Spleen (tissue), 11 donors: ENCODE results near the gene SMYD2. TPM values are rescaled to one million over a fixed set of nuclear protein-coding genes. Genes with fewer than 3 reads are reported as not detected.

Experiments
- DNase-seq: peaks from one replicate; pipeline ENCODE4 v3.0.0-alpha.2; 2020
- H3K27ac ChIP-seq, 8 donors: fragments of 200-600 bp; sonication (generic) in 7 of 8; 1 replicate in 4 of 8; 2 replicates in 4 of 8; pipeline versions ENCODE4 v1.5.0 to v1.8.0; 2016 to 2021; ENCODE audit warnings: inconsistent platforms in 4 of 8, mild to moderate bottlenecking in 4 of 8, moderate library complexity in 1 of 8
- H3K27me3 ChIP-seq, 7 donors: fragments of 200-600 bp; sonication (generic) in 6 of 7; replicated peaks in 1 of 7; 1 replicate in 4 of 7; 2 replicates in 3 of 7; pipeline versions ENCODE4 v1.5.0 to v1.8.0; 2016 to 2021; ENCODE audit warnings: inconsistent platforms in 3 of 7, mild to moderate bottlenecking in 1 of 7
- H3K36me3 ChIP-seq, 6 donors: fragments of 200-600 bp; sonication (generic) in 5 of 6; 1 replicate in 4 of 6; 2 replicates in 2 of 6; pipeline versions ENCODE4 v1.5.0 to v1.8.0; 2016 to 2021; ENCODE audit warnings: inconsistent platforms in 2 of 6
- H3K4me1 ChIP-seq, 6 donors: fragments of 200-600 bp; sonication (generic) in 5 of 6; 1 replicate in 3 of 6; 2 replicates in 3 of 6; pipeline versions ENCODE4 v1.5.0 to v1.8.0; 2016 to 2021; ENCODE audit warnings: inconsistent platforms in 3 of 6
- H3K4me3 ChIP-seq, 8 donors: fragments of 200-600 bp; sonication (generic) in 7 of 8; 1 replicate in 4 of 8; 2 replicates in 4 of 8; pipeline versions ENCODE4 v1.5.0 to v1.8.0; 2016 to 2021; ENCODE audit warnings: inconsistent platforms in 4 of 8, mild to moderate bottlenecking in 4 of 8, moderate library complexity in 2 of 8
- H3K9me3 ChIP-seq, 8 donors: fragments of 200-600 bp; sonication (generic) in 7 of 8; 1 replicate in 4 of 8; 2 replicates in 4 of 8; pipeline versions ENCODE4 v1.5.0 to v1.8.0; 2016 to 2021; ENCODE audit warnings: inconsistent platforms in 4 of 8
- POLR2A ChIP-seq, 3 donors: fragments of 450-650 bp; IDR thresholded peaks; one replicate each; pipeline ENCODE4 v1.5.1; 2017; ENCODE audit warnings: antibody characterized with exemption in 3 of 3, mild to moderate bottlenecking in 1 of 3
- POLR2AphosphoS5 ChIP-seq, 3 donors: sonication (generic); formaldehyde crosslinking; IDR thresholded peaks; one replicate each; pipeline ENCODE4 v1.5.1; 2017; ENCODE audit warnings: antibody characterized with exemption in 3 of 3
- WGBS, 5 donors: extraction: QIAGEN DNeasy Blood & Tissue Kit in 3 of 5; methylation state at CpG; one replicate each; pipeline versions ENCODE4 v1.1.5 to v1.1.7; 2013 to 2018; 5-methylcytosine and 5-hydroxymethylcytosine counted together
- intact Hi-C: fragments of 100-400 bp; cut with DNase I; formaldehyde crosslinking; loops from one replicate; pipeline ENCODE4 v1.15.0; 2023; ENCODE audit warnings: low total_unique reads
- polyA plus RNA-seq, 3 donors: library from polyadenylated mRNA; stranded (reverse); fragments of 200-250 nt; gene quantifications; one replicate each; pipeline ENCODE4 v1.2.1, GENCODE V29; 2013
- total RNA-seq, 7 donors: library from RNA; depleted of rRNA in 3 of 7; stranded (reverse); fragments of >200 nt in 3 of 7; fragmentation: NEBNext Ultra II Directional in 4 of 7; extraction: Animal tissue kit (Norgen Biotek cat#: 25700) in 4 of 7; gene quantifications; one replicate each; pipeline versions ENCODE4 v1.1.0 to v1.2.1, GENCODE V29; 2016 to 2021
- TF ChIP-seq, protein P1 (sequence below), 11 experiments: fragments of 200-600 bp in 7 of 11; fragments of 450-650 bp in 4 of 11; sonication (generic) in 4 of 11; IDR thresholded peaks in 8 of 11; conservative IDR thresholded peaks in 3 of 11; 1 replicate in 7 of 11; 2 replicates in 4 of 11; pipeline versions ENCODE4 v1.4.0 to v1.8.0; 2016 to 2021; ENCODE audit warnings: antibody characterized with exemption in 11 of 11, inconsistent platforms in 4 of 11, mild to moderate bottlenecking in 1 of 11
- donor health status: healthy with polysubstance abuse.
- donor health status: DM: no; HTN: no; CAD: no; lungs with moderate emphysema.
- donor health status: DM: no; HTN: no; CAD: no.
- donor health status: Bipolar disorder and iron deficiency.
- donor health status: healthy.
- donor health status: DM: no; HTN: no; CAD: no.
- donor health status: DM: yes; HTN: yes; CAD: no.

The SMYD2 gene
- total and polyA plus RNA-seq, 10 donors, result 23.5 to 39.7 (median 32.1) TPM

DNA sequence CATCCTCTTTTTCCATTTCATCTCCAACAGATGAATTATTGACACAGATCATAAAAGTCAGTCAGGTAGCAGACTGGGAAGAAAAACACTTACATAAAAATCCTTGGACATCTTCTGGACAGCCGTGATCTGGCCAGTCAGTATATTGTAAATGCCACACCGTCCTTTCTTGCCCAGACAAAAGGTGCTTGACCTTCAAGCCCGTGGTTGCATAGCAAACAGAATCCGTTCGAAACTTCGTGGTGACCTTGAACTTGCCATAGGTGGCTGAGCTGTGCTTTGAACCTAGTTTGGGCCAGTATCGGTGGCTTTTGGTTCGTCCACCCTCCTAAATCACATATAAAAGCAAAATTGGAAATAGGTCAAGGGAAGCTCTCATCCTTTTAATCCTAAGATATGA is 88.4 kb downstream of the SMYD2 start:
- TF ChIP-seq POLR2A (IDR thresholded peaks at IDR 0.05), result no peak
- TF ChIP-seq POLR2AphosphoS5 (IDR thresholded peaks at IDR 0.05), result no peak
- TF ChIP-seq, protein P1, sequence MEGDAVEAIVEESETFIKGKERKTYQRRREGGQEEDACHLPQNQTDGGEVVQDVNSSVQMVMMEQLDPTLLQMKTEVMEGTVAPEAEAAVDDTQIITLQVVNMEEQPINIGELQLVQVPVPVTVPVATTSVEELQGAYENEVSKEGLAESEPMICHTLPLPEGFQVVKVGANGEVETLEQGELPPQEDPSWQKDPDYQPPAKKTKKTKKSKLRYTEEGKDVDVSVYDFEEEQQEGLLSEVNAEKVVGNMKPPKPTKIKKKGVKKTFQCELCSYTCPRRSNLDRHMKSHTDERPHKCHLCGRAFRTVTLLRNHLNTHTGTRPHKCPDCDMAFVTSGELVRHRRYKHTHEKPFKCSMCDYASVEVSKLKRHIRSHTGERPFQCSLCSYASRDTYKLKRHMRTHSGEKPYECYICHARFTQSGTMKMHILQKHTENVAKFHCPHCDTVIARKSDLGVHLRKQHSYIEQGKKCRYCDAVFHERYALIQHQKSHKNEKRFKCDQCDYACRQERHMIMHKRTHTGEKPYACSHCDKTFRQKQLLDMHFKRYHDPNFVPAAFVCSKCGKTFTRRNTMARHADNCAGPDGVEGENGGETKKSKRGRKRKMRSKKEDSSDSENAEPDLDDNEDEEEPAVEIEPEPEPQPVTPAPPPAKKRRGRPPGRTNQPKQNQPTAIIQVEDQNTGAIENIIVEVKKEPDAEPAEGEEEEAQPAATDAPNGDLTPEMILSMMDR (IDR thresholded peaks at IDR 0.05 in 8 of 11, conservative IDR thresholded peaks at IDR 0.05 in 3 of 11), result no peak
- WGBS, 5 donors, result 74 to 85% (median 78%) methylated on average over 8 of the region's 8 CpGs
- Histone ChIP-seq H3K36me3 (peaks cover 0 to 43% (median 0%) of the 10 kb centered on the region in 6 donors), H3K27me3 (peaks cover 0 to 4% (median 0%) of the 10 kb centered on the region in 7 donors), H3K27ac (no peak overlapping the region), H3K9me3 (peaks cover 0 to 7% (median 0%) of the 10 kb centered on the region in 8 donors), H3K4me3 (no peak overlapping the region), H3K4me1 (no peaks in the 10 kb centered on the region)
- DNase-seq, result no peak
- intact Hi-C loops, result no loop called here

DNA sequence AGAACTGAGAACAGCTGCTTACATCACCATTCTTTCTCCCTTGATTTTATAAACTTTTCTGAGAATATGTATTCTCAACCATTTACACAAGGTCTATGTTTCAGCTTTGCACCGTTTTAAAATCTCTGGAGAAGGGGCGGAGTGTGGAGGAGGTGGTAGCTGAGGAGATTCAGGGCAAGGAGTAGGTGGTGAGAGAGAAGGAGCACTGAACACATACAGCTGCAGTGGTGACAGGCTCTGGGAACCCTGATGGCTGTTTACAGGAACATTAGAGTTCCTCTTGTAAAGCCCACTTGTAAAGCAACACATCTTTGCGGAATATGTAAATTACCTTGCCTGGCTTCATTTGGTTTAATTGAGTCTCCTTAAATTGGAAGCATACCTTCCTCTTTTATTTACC is 89.7 kb downstream of the SMYD2 start:
- 83 to 92% (median 89%) methylated on average over 3 of the region's 3 CpGs for WGBS, 5 donors
- H3K27ac ChIP-seq, result no peak overlapping the region
- H3K36me3 ChIP-seq, result peaks cover 0 to 42% (median 0%) of the 10 kb centered on the region in 6 donors
- peaks cover 0 to 7% (median 0%) of the 10 kb centered on the region in 8 donors for H3K9me3 ChIP-seq
- DNase-seq, result no peak
- H3K4me3 ChIP-seq, result no peak overlapping the region
- intact Hi-C loops, result no loop called here
- H3K4me1 ChIP-seq, result no peaks in the 10 kb centered on the region
- TF ChIP-seq POLR2A (IDR thresholded peaks at IDR 0.05) (no peak), POLR2AphosphoS5 (IDR thresholded peaks at IDR 0.05) (no peak)
- TF ChIP-seq, protein P1 (IDR thresholded peaks at IDR 0.05 in 8 of 11, conservative IDR thresholded peaks at IDR 0.05 in 3 of 11), result no peak
- H3K27me3 ChIP-seq, result peaks cover 0 to 4% (median 0%) of the 10 kb centered on the region in 7 donors

DNA sequence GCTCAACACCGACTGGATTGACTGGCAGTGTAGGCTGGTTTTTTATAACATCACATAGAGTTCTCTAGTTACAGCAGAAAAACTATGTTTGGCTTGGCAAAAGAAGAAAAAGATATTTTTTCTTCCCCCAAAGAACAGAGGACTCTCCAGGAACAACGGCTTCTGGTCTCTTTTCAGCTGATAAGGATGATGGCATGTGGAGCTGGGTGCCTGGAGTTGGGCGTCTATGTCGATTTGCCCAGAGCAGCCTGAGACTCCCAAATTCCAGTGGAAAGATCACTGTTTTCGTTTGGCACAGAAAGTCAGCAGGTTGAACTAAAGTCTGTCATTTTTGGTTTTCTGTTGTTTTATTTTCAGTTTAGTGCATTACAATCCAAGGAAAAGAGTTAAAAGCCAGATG is 91.1 kb downstream of the SMYD2 start:
- Histone ChIP-seq H3K36me3 (peaks cover 0 to 42% (median 0%) of the 10 kb centered on the region in 6 donors), H3K27me3 (no peaks in the 10 kb centered on the region), H3K4me3 (no peak overlapping the region), H3K9me3 (peaks cover 0 to 7% (median 0%) of the 10 kb centered on the region in 8 donors), H3K27ac (no peak overlapping the region), H3K4me1 (no peaks in the 10 kb centered on the region)
- no peak for TF ChIP-seq POLR2A (IDR thresholded peaks at IDR 0.05)
- intact Hi-C loops, result no loop called here
- no peak for DNase-seq
- WGBS, 5 donors, result 71 to 85% (median 73%) methylated on average over 5 of the region's 5 CpGs

DNA sequence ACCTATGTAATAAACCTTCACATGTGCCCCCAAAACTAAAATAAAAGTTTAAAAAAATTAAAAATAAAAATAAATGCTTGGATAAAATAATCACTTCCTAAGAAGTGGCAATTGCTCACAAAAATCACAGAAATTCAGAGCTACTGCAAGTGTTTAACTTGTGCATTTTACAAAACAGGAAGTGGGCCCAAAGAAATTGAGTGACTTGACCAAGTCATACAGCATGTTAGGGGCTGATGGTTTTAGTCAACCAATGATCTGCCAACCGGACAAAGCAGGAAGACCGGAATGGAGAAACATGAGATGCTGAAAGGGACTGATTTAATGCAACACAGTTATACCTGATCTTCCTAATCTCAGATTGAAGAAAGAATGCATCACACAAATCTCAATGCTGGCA is 96.5 kb downstream of the SMYD2 start:
- Histone ChIP-seq H3K27ac (no peak overlapping the region), H3K27me3 (no peaks in the 10 kb centered on the region), H3K4me3 (no peak overlapping the region), H3K4me1 (no peaks in the 10 kb centered on the region), H3K36me3 (peaks cover 0 to 7% (median 0%) of the 10 kb centered on the region in 6 donors), H3K9me3 (no peaks in the 10 kb centered on the region)
- WGBS, 5 donors, result 82 to 90% (median 84%) methylated on average over 2 of the region's 2 CpGs
- intact Hi-C loops, result no loop called here
- TF ChIP-seq POLR2A (IDR thresholded peaks at IDR 0.05), result no peak
- TF ChIP-seq, protein P1 (IDR thresholded peaks at IDR 0.05 in 8 of 11, conservative IDR thresholded peaks at IDR 0.05 in 3 of 11), result no peak
- no peak for TF ChIP-seq POLR2AphosphoS5 (IDR thresholded peaks at IDR 0.05)
- DNase-seq, result no peak

DNA sequence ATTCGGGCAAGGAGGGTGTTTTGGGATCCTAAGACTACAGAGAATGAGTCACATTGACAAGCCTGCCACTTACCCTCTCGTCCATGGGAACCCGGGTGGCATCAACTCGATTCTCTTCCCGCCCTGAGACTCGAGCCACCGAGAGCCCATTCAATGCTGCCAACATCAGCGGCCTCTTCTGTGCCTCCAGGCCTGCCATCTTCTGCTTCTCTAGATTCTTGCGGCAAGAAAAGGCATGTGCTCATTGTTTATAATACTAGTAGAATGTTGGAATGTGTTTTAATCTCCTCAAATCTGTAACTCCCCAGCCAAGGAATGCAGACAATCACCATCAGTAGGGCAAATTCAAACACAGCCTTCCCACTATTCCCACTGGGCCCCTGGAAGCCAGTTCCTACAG is 96.9 kb downstream of the SMYD2 start:
- Histone ChIP-seq H3K36me3 (peaks cover 0 to 6% (median 0%) of the 10 kb centered on the region in 6 donors), H3K4me3 (no peak overlapping the region), H3K9me3 (no peaks in the 10 kb centered on the region), H3K27ac (no peak overlapping the region), H3K4me1 (no peaks in the 10 kb centered on the region), H3K27me3 (no peaks in the 10 kb centered on the region)
- TF ChIP-seq, protein P1 (IDR thresholded peaks at IDR 0.05 in 8 of 11, conservative IDR thresholded peaks at IDR 0.05 in 3 of 11), result no peak
- TF ChIP-seq POLR2A (IDR thresholded peaks at IDR 0.05), result no peak
- no peak for TF ChIP-seq POLR2AphosphoS5 (IDR thresholded peaks at IDR 0.05)
- intact Hi-C loops, result no loop called here
- WGBS, 5 donors, result 92 to 95% (median 92%) methylated on average over 9 of the region's 9 CpGs
- DNase-seq, result no peak
